GM13977 (cell line): ENCODE results near the gene REV3L.
A peak's percentile ranks its signal among the peaks of the same experiment; 100 is the strongest.

Experiments
- DNase-seq: peaks from one replicate; pipeline ENCODE4 v3.0.0; 2012; ENCODE audit warnings: low spot score
- CTCF ChIP-seq: IDR thresholded peaks from 2 replicates; pipeline ENCODE4 v1.5.1; 2012; ENCODE audit warnings: mild to moderate bottlenecking, control low read depth; ENCODE audit not compliant: insufficient read depth; ENCODE audit errors: extremely low read depth, missing control alignments
- in situ Hi-C: fragments of 300-500 bp; cut with MboI; formaldehyde crosslinking; loops from one replicate; pipeline ENCODE4 v1.12.0; 2022; ENCODE audit warnings: low sequenced_read_pairs, low pct_unique_long_range_greater_than_20kb, mixed read lengths, inconsistent platforms; ENCODE audit not compliant: unreplicated experiment

Gene REV3L

GRCh38 chr6:111265842-111266241 lies 217.2 kb downstream of the REV3L start:
- DNase-seq = no peak
- in situ Hi-C loops = loop anchor here (10.0 kb wide), 1 partner anchor 209 kb away; no protein-coding TSS in a partner anchor

GRCh38 chr6:111263837-111264236 lies 219.2 kb downstream of the REV3L start:
- DNase-seq = no peak
- TF ChIP-seq CTCF = no peak
- in situ Hi-C loops = loop anchor here (10.0 kb wide), 1 partner anchor 211 kb away; no protein-coding TSS in a partner anchor

More at GRCh38 chr6:111265842-111266241, 217.2 kb downstream of the REV3L start:
- TF ChIP-seq CTCF = no peak

- in situ Hi-C loops = loop anchor here (10.0 kb wide), 1 partner anchor 214 kb away; no protein-coding TSS in a partner anchor
- no peak for TF ChIP-seq CTCF
- DNase-seq = no peak
Observed at GRCh38 chr6:111260570-111261298, 222.3 kb downstream of the REV3L start.

- in situ Hi-C loops = loop anchor here (10.0 kb wide), 1 partner anchor 386 kb away; no protein-coding TSS in a partner anchor
- peak; percentile 98 for DNase-seq
- peak; percentile 98 for TF ChIP-seq CTCF
Observed at GRCh38 chr6:111259089-111259831, 223.8 kb downstream of the REV3L start.

- TF ChIP-seq CTCF = no peak
- DNase-seq = no peak
- in situ Hi-C loops = loop anchor here (10.0 kb wide), 1 partner anchor 386 kb away; no protein-coding TSS in a partner anchor
Observed at GRCh38 chr6:111258615-111259088, 224.4 kb downstream of the REV3L start.

GRCh38 chr6:111258010-111258409 lies 225.0 kb downstream of the REV3L start:
- no peak for TF ChIP-seq CTCF
- in situ Hi-C loops = loop anchor here (10.0 kb wide), 1 partner anchor 387 kb away; no protein-coding TSS in a partner anchor
- DNase-seq = no peak
